Caco-2 (cell line): ENCODE data around the gene AEBP2. TPM values are rescaled to one million over a fixed set of nuclear protein-coding genes. Genes with fewer than 3 reads are reported as not detected.

ENCODE experiments used
- BruUV-seq: library from RNA; stranded (reverse); fragments of 400-500 nt; replicated peaks from 2 replicates; lab custom pipeline; 2021; lab: Mats Ljungman, UMichigan
- CTCF ChIA-PET: fragments of 300-600 bp; sonication (Branson Sonifier 250); formaldehyde crosslinking; loops from one replicate; lab custom pipeline; 2022; ENCODE audit warnings: antibody characterized with exemption; lab: Charles Lee
- POLR2A ChIA-PET: fragments of 300-600 bp; sonication (Branson Sonifier 250); formaldehyde crosslinking; loops from one replicate; lab custom pipeline; 2022; ENCODE audit warnings: antibody characterized with exemption; lab: Charles Lee
- DNase-seq, 2 experiments: peaks; one replicate each; pipeline versions ENCODE4 v3.0.0 to v3.0.0-alpha.2; 2020 to 2022
- H3K27me3 ChIP-seq: replicated peaks from 2 replicates; pipeline ENCODE4 v1.6.0; 2011; ENCODE audit warnings: low read length; ENCODE audit not compliant: control insufficient read depth, insufficient read depth
- H3K36me3 ChIP-seq: 2 replicates; pipeline ENCODE4 v1.5.1; 2011; ENCODE audit warnings: low read length; ENCODE audit not compliant: control insufficient read depth, insufficient read depth
- H3K4me1 ChIP-seq: fragments of 250-450 bp; sonication (Bioruptor Pico); 2 replicates; pipeline ENCODE4 v1.5.1; 2020; ENCODE audit warnings: mild to moderate bottlenecking
- H3K4me3 ChIP-seq: 2 replicates; pipeline ENCODE4 v1.5.1; 2011; ENCODE audit warnings: low read depth, mild to moderate bottlenecking, control low read depth, low read length
- H3K9me3 ChIP-seq: fragments of 250-450 bp; sonication (Bioruptor Pico); 2 replicates; pipeline ENCODE4 v1.5.1; 2020; ENCODE audit warnings: mild to moderate bottlenecking, moderate library complexity
- H3K27ac Mint-ChIP-seq: one replicate; pipeline ENCODE4 v1.8.0; 2022; ENCODE audit warnings: mixed read lengths; ENCODE audit not compliant: unreplicated experiment
- H3K27me3 Mint-ChIP-seq: one replicate; pipeline ENCODE4 v1.8.0; 2022; ENCODE audit warnings: mixed read lengths; ENCODE audit not compliant: insufficient read depth, unreplicated experiment
- H3K36me3 Mint-ChIP-seq: one replicate; pipeline ENCODE4 v1.8.0; 2022; ENCODE audit warnings: mild to moderate bottlenecking, mixed read lengths; ENCODE audit not compliant: insufficient read depth, unreplicated experiment
- H3K4me1 Mint-ChIP-seq: one replicate; pipeline ENCODE4 v1.8.0; 2022; ENCODE audit warnings: low read depth, mixed read lengths; ENCODE audit not compliant: unreplicated experiment
- H3K4me3 Mint-ChIP-seq: one replicate; pipeline ENCODE4 v1.8.0; 2022; ENCODE audit warnings: mild to moderate bottlenecking, moderate library complexity, mixed read lengths; ENCODE audit not compliant: unreplicated experiment
- H3K9me3 Mint-ChIP-seq: one replicate; pipeline ENCODE4 v1.8.0; 2022; ENCODE audit warnings: mixed read lengths; ENCODE audit not compliant: unreplicated experiment
- intact Hi-C: fragments of 100-400 bp; cut with micrococcal nuclease; formaldehyde crosslinking; loops from one replicate; pipeline ENCODE4 v1.10.0; 2022; ENCODE audit not compliant: unreplicated experiment
- total RNA-seq: library from RNA; stranded (reverse); gene quantifications from 2 replicates; pipeline ENCODE4 v1.2.3, GENCODE V29; 2022
- TF ChIP-seq, protein P1 (sequence below), 2 experiments: fragments of 200-600 bp in 1 of 2; IDR thresholded peaks; 1 replicate in 1 of 2; 2 replicates in 1 of 2; pipeline versions ENCODE4 v1.5.1 to v1.8.0; 2011 to 2022; ENCODE audit warnings: antibody characterized with exemption in 1 of 2, control low read depth in 1 of 2, inconsistent platforms in 1 of 2, low read depth in 1 of 2, low read length in 1 of 2, mild to moderate bottlenecking in 1 of 2, moderate library complexity in 1 of 2; ENCODE audit not compliant: insufficient read depth in 1 of 2, severe bottlenecking in 1 of 2, unreplicated experiment in 1 of 2

Gene AEBP2
- total RNA-seq, 1 experiment from 2014 or later: 68.0 TPM

DNA sequence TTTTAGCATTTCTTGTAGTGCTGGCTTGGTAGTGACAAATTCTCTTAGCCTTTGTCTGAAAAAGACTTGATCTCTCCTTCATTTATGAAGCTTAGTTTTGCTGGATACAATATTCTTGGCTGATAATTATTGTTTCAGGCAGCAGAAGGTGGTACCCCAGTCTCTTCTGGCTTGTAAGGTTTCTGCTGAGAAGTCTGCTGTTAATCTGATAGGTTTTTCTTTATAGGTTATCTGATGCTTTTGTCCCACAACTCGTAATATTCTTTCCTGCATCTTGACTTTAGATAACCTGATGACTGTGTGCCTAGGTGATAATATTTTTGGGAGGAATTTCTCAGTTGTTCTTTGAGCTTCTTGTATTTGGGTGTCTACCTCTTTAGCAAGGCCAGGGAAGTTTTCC, 41.2 kb downstream of the AEBP2 start:
- Histone ChIP-seq H3K4me3 (no peak overlapping the region), H3K4me1 (no peaks in the 10 kb centered on the region), H3K27me3 (no peaks in the 10 kb centered on the region), H3K9me3 (no peaks in the 10 kb centered on the region), H3K36me3 (peaks cover 4% of the 10 kb centered on the region; the same call in 1 of the 2 replicates)
- peaks cover 74% of the 10 kb centered on the region for H3K36me3 Mint-ChIP-seq
- ChIA-PET POLR2A (no interaction called here), CTCF (no interaction called here)
- no peak for DNase-seq
- H3K4me1 Mint-ChIP-seq: peaks cover 14% of the 10 kb centered on the region
- no peak overlapping the region for H3K27ac Mint-ChIP-seq
- H3K9me3 Mint-ChIP-seq: no peaks in the 10 kb centered on the region
- intact Hi-C loops: no loop called here
- BruUV-seq: no TSS peak
- H3K27me3 Mint-ChIP-seq: no peaks in the 10 kb centered on the region
- H3K4me3 Mint-ChIP-seq: no peak overlapping the region
- TF ChIP-seq, protein P1, sequence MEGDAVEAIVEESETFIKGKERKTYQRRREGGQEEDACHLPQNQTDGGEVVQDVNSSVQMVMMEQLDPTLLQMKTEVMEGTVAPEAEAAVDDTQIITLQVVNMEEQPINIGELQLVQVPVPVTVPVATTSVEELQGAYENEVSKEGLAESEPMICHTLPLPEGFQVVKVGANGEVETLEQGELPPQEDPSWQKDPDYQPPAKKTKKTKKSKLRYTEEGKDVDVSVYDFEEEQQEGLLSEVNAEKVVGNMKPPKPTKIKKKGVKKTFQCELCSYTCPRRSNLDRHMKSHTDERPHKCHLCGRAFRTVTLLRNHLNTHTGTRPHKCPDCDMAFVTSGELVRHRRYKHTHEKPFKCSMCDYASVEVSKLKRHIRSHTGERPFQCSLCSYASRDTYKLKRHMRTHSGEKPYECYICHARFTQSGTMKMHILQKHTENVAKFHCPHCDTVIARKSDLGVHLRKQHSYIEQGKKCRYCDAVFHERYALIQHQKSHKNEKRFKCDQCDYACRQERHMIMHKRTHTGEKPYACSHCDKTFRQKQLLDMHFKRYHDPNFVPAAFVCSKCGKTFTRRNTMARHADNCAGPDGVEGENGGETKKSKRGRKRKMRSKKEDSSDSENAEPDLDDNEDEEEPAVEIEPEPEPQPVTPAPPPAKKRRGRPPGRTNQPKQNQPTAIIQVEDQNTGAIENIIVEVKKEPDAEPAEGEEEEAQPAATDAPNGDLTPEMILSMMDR (IDR thresholded peaks at IDR 0.05; ENCODE audit: insufficient read depth in 1 of 2, low read depth in 1 of 2, low read length in 1 of 2, severe bottlenecking in 1 of 2, unreplicated experiment in 1 of 2): no peak

DNA sequence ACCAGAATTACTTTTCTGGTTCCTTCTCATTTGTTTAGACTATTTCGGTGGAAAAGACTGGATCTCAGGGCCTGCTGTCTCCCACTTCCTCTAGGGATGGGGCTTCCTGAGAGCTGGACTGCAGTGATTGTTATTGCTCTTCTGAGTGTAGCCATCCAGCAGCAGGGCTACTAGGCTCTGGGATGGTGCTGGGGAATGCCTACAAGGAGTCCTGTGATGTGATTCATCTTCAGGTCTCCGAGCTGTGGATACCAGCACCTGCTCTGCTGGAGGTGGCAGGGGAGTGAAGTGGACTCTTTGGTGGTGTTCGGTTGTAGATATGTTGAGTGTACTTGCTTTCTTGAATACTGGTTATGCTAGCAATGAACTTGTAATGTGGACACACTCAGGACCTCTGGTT, 42.7 kb downstream of the AEBP2 start:
- peaks cover 72% of the 10 kb centered on the region for H3K36me3 Mint-ChIP-seq
- H3K4me1 ChIP-seq: no peaks in the 10 kb centered on the region
- intact Hi-C loops: no loop called here
- ChIA-PET CTCF (no interaction called here), POLR2A (no interaction called here)
- H3K27me3 Mint-ChIP-seq: no peaks in the 10 kb centered on the region
- H3K27me3 ChIP-seq: no peaks in the 10 kb centered on the region
- H3K4me3 Mint-ChIP-seq: no peak overlapping the region
- H3K9me3 Mint-ChIP-seq: no peaks in the 10 kb centered on the region
- TF ChIP-seq, protein P1 (IDR thresholded peaks at IDR 0.05; ENCODE audit: insufficient read depth in 1 of 2, low read depth in 1 of 2, low read length in 1 of 2, severe bottlenecking in 1 of 2, unreplicated experiment in 1 of 2): no peak
- H3K27ac Mint-ChIP-seq: peak overlapping the region; percentile 14
- no peak for DNase-seq
- H3K9me3 ChIP-seq: no peaks in the 10 kb centered on the region
- peaks cover 8% of the 10 kb centered on the region for H3K4me1 Mint-ChIP-seq
- no peak overlapping the region for H3K4me3 ChIP-seq
- peaks cover 4% of the 10 kb centered on the region; the same call in 1 of the 2 replicates for H3K36me3 ChIP-seq
- no TSS peak for BruUV-seq

DNA sequence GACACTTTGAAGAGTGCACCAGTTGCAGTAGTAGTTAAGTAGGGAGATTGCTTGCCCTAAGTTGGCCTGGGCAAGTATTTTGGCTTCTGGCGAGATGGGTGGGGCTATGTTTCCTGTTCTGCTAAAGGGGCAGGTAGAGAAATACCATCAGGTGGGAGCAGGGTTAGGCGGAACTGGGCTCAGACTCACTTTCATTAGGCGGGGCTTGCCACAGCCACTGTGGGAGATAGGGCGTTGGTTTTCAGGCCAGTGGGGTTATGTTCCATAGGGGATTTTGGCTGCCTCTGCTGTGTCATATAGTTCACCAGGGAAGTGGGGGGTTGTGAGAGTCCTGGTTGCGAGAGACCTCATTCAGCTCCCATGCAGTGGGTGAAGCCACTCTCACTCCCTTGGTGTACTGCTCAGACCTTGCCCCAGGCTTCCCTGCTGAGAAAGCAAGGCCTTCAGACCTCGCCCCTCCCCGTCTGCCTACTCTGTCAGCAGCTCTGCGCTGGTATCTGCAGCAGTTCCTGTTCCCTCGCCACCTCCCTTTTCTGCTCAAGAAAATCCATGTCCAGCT, 43.3 kb downstream of the AEBP2 start:
- ChIA-PET POLR2A (no interaction called here), CTCF (no interaction called here)
- Mint-ChIP-seq H3K4me3 (no peak overlapping the region), H3K27ac (peak overlapping the region; percentile 14), H3K4me1 (peaks cover 8% of the 10 kb centered on the region), H3K27me3 (no peaks in the 10 kb centered on the region), H3K9me3 (no peaks in the 10 kb centered on the region), H3K36me3 (peaks cover 66% of the 10 kb centered on the region)
- TF ChIP-seq, protein P1 (IDR thresholded peaks at IDR 0.05; ENCODE audit: insufficient read depth in 1 of 2, low read depth in 1 of 2, low read length in 1 of 2, severe bottlenecking in 1 of 2, unreplicated experiment in 1 of 2): no peak
- no peak for DNase-seq
- no peaks in the 10 kb centered on the region for H3K4me1 ChIP-seq
- H3K4me3 ChIP-seq: no peak overlapping the region
- H3K9me3 ChIP-seq: no peaks in the 10 kb centered on the region
- no TSS peak for BruUV-seq
- intact Hi-C loops: no loop called here
- peaks cover 4% of the 10 kb centered on the region; the same call in 1 of the 2 replicates for H3K36me3 ChIP-seq
- no peaks in the 10 kb centered on the region for H3K27me3 ChIP-seq
